ENCODE results near the gene NCOA5.

The NCOA5 gene

DNA sequence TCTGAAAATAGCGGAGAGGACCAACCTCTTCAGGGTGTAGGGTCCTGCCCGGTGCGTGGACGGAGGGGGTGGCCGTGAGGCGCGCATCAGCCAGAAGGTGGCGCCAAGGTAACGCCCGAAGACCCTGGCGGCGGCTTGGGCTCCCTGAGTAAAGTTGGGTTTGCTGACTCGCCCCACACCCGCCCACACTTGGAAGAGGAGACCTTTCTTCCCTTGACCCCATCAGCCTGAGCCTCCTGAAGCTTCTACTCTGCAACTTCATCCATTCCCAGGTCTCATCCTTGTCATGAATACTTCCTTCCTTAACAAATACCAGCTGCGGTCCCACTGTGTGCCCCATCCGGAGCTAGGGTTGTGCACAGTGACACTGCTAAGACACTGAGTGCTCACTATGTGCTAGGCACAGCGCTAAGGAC, 43.0 kb upstream of the NCOA5 start:
- TF ChIP-seq CTCF (IDR thresholded peaks at IDR 0.05; ENCODE audit: borderline replicate concordance, insufficient read depth, low read depth, low read length): peak; percentile 89
- H3K4me3 ChIP-seq (ENCODE audit: low read depth, low read length): no peak overlapping the region

GRCh38 chr20:46131396-46131795, 41.6 kb upstream of the NCOA5 start:
- no peak overlapping the region for H3K4me3 ChIP-seq (ENCODE audit: low read depth, low read length)
- TF ChIP-seq CTCF (IDR thresholded peaks at IDR 0.05; ENCODE audit: borderline replicate concordance, insufficient read depth, low read depth, low read length): no peak

DNA sequence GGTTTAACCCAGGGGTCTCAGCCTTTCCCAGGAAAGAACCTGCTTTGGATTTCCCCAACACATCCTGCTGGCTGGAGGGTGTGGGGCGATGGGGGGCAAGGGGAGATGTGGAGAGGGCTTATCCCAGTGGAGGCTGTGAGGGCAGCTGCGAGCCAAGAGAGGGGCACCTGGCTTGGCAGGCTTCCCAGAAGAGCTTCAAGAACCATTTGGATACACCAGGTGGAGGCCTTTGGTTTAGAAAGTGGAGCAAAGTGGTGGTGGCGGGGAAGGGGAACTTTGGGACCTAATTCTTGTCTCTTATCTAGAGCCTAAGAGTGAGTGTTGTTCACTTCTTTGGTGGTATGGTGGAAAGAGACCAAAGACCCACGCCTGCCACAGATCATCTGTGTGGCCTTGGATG, 40.8 kb upstream of the NCOA5 start:
- H3K4me3 ChIP-seq (ENCODE audit: low read depth, low read length): no peak overlapping the region
- no peak for TF ChIP-seq CTCF (IDR thresholded peaks at IDR 0.05; ENCODE audit: borderline replicate concordance, insufficient read depth, low read depth, low read length)

DNA sequence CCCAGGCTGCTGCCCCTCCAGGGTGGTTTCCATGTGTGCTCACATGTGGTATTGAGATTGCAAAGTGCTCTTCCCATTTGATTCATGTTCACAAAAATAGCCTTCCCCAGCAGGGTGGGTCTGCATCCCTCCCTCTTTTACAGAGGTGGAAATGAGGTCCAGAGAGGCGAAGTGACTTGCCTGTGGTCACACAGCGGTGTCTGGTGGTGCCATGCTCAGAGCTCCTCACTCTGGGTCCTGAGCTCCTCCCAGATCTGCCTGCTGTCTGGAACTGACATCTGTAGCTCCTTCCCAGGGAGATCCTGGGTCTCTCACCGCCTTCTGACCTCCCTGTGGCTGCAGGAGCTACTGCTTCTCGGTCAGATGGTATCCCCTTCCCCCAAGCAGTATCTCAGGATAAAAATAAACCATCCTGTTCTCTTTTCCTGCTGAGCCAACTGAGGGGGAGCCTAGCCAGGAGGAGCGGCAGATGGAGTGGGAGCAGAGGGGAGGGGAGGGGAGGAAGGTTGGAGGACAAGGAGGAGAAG, 40.3 kb upstream of the NCOA5 start:
- TF ChIP-seq CTCF (IDR thresholded peaks at IDR 0.05; ENCODE audit: borderline replicate concordance, insufficient read depth, low read depth, low read length): no peak
- no peak overlapping the region for H3K4me3 ChIP-seq (ENCODE audit: low read depth, low read length)

GRCh38 chr20:46128310-46129151, 38.8 kb upstream of the NCOA5 start:
- peak; percentile 63; the same call in 1 of the 2 replicates for TF ChIP-seq CTCF (IDR thresholded peaks at IDR 0.05; ENCODE audit: borderline replicate concordance, insufficient read depth, low read depth, low read length)
- H3K4me3 ChIP-seq (ENCODE audit: low read depth, low read length): no peak overlapping the region

DNA sequence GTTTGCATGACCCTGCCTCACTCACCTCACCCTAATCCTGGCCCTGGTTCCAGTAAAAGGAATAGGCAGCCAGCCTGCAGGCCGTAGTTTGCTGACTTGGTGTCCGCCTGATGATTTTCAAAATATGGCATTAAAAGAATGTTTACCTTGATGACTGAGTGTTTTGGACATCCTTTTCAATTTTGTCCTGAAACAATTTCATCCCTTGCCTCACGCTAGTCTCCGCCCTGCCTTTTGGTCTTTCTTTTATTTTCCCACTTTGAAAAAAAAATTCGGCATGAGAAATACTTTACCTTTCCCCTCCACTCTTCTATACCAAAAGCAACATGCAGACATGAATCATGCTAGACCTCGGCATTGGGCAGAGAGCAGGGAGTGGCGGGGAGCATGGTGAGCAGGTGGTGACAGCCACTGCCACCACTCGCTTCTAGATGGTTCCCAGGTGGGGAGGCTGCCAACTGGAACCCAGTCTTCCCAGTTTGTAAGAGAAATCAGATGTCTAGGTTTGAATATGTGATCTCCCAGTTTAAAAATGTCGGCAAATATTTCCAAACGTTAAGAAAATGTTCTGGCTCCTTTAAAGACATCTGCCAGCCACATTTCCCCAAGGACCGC, 37.7 kb upstream of the NCOA5 start:
- no peak overlapping the region for H3K4me3 ChIP-seq (ENCODE audit: low read depth, low read length)
- TF ChIP-seq CTCF (IDR thresholded peaks at IDR 0.05; ENCODE audit: borderline replicate concordance, insufficient read depth, low read depth, low read length): no peak
